RWPE2 (cell line): ENCODE results near the gene NUP214.

Experiments
- ATAC-seq: fragments of 200-7000 bp; cut with Tn5 transposase; 3 replicates; pipeline ENCODE4 v1.9.1; 2021; ENCODE audit warnings: low read depth
- DNase-seq: peaks from one replicate; pipeline ENCODE4 v3.0.0-alpha.2; 2020; ENCODE audit warnings: low spot score
- H3K27ac ChIP-seq: fragments of 450-650 bp; 2 replicates; pipeline ENCODE4 v1.5.1; 2017; ENCODE audit warnings: mild to moderate bottlenecking; ENCODE audit not compliant: poor library complexity, severe bottlenecking
- H3K27me3 ChIP-seq: fragments of 250-450 bp; sonication (Bioruptor Pico); 2 replicates; pipeline ENCODE4 v1.5.1; 2021; ENCODE audit warnings: mild to moderate bottlenecking, moderate library complexity; ENCODE audit not compliant: insufficient read depth, poor library complexity, severe bottlenecking
- H3K36me3 ChIP-seq: fragments of 250-450 bp; sonication (Bioruptor Pico); 2 replicates; pipeline ENCODE4 v1.5.1; 2020; ENCODE audit warnings: low read depth, mild to moderate bottlenecking, moderate library complexity
- H3K4me1 ChIP-seq: fragments of 250-450 bp; sonication (Bioruptor Pico); 2 replicates; pipeline ENCODE4 v1.5.1; 2021; ENCODE audit warnings: mild to moderate bottlenecking, moderate library complexity; ENCODE audit not compliant: insufficient read depth, poor library complexity, severe bottlenecking
- H3K4me3 ChIP-seq: fragments of 250-450 bp; sonication (Bioruptor Pico); 2 replicates; pipeline ENCODE4 v1.5.1; 2021; ENCODE audit warnings: mild to moderate bottlenecking, moderate library complexity; ENCODE audit not compliant: severe bottlenecking
- H3K9me3 ChIP-seq: fragments of 250-450 bp; sonication (Bioruptor Pico); 2 replicates; pipeline ENCODE4 v1.5.1; 2021; ENCODE audit warnings: mild to moderate bottlenecking, moderate library complexity; ENCODE audit not compliant: severe bottlenecking
- TF ChIP-seq, protein P1 (sequence below): fragments of 450-650 bp; IDR thresholded peaks from one replicate; pipeline ENCODE4 v1.5.1; 2017; ENCODE audit warnings: mild to moderate bottlenecking, moderate library complexity; ENCODE audit not compliant: poor library complexity, severe bottlenecking

The NUP214 gene

DNA sequence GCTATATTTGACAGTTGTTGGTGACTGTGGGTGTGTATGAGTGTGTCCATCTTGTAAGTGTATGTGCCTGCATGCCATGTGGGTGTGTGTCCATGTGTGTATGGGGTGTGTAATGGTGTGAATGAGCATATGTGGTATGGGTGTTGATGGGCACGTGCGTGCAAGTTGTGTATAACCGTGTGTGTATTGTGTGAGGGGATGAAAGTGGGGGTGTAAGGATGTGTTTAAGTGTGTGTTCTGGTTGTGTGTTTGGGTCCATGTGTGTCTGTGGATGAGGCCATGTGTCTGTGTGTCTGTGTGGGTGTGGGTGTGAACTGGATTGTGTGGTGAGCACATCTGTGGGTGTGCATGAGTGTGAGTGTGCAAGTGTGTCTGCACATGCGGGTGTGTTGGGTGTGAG is 156.8 kb downstream of the NUP214 start:
- H3K36me3 ChIP-seq = no peaks in the 10 kb centered on the region
- TF ChIP-seq, protein P1, sequence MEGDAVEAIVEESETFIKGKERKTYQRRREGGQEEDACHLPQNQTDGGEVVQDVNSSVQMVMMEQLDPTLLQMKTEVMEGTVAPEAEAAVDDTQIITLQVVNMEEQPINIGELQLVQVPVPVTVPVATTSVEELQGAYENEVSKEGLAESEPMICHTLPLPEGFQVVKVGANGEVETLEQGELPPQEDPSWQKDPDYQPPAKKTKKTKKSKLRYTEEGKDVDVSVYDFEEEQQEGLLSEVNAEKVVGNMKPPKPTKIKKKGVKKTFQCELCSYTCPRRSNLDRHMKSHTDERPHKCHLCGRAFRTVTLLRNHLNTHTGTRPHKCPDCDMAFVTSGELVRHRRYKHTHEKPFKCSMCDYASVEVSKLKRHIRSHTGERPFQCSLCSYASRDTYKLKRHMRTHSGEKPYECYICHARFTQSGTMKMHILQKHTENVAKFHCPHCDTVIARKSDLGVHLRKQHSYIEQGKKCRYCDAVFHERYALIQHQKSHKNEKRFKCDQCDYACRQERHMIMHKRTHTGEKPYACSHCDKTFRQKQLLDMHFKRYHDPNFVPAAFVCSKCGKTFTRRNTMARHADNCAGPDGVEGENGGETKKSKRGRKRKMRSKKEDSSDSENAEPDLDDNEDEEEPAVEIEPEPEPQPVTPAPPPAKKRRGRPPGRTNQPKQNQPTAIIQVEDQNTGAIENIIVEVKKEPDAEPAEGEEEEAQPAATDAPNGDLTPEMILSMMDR = no peak
- no peak for DNase-seq
- H3K4me3 ChIP-seq = no peak overlapping the region
- H3K27ac ChIP-seq = no peak overlapping the region
- no peak for ATAC-seq
- peaks cover 37% of the 10 kb centered on the region for H3K27me3 ChIP-seq
- H3K4me1 ChIP-seq = no peaks in the 10 kb centered on the region
- H3K9me3 ChIP-seq = no peaks in the 10 kb centered on the region

DNA sequence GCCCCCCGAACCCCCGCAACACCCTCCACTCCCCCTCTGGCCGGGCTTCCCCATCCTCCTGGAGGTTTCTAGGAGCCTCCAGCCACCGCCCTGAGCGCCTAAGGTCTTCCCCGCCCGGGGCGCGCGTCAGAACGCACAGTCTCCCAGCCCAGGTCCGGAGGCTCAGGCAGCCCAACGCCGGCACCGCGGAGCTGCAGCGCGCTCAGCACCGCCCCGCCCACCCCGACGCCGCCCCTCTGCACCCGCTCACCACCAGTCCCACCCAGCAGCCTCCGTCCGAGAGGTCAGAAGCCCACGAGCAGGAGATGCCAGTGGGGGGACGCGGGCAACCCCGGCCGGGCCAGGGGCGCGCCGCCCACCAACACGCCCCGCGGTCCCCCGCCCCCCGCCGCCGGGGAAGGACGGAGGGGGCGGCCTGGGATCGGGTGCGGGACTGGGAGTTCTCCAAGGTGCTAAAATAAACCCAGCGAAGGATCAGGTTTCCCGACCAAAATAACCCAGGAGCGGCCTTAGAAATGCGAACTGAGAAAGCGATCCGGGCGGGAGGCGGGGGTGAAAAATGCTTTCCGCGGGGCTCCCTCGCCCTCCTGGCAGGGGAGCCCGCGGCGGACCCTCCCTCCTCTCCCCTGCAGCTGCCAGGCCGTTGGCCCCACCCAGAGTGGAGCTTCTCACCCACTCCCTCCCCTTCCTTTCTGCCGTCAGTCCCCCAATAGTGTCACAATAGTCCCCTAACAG is 157.5 kb downstream of the NUP214 start:
- ATAC-seq (peak; percentile 45), DNase-seq (peak; percentile 63)
- no peaks in the 10 kb centered on the region for H3K4me1 ChIP-seq
- TF ChIP-seq, protein P1 = no peak
- no peaks in the 10 kb centered on the region for H3K36me3 ChIP-seq
- no peak overlapping the region for H3K4me3 ChIP-seq
- no peaks in the 10 kb centered on the region for H3K9me3 ChIP-seq
- peaks cover 36% of the 10 kb centered on the region for H3K27me3 ChIP-seq
- H3K27ac ChIP-seq = no peak overlapping the region
